ENCODE results near the gene ZNF879.

ZNF879 gene

GRCh38 chr5:179044765-179045164 is 21.2 kb downstream of the ZNF879 start:
- no peak for ATAC-seq
- no peak for TF ChIP-seq ZC3H10 (CRISPR knock-in tag; IDR thresholded peaks at IDR 0.05)
- no peak for TF ChIP-seq TOX (CRISPR knock-in tag; IDR thresholded peaks at IDR 0.05; ENCODE audit: borderline replicate concordance)
- TF ChIP-seq ZFP30 (CRISPR knock-in tag; IDR thresholded peaks at IDR 0.05) = no peak
- TF ChIP-seq, protein P1, sequence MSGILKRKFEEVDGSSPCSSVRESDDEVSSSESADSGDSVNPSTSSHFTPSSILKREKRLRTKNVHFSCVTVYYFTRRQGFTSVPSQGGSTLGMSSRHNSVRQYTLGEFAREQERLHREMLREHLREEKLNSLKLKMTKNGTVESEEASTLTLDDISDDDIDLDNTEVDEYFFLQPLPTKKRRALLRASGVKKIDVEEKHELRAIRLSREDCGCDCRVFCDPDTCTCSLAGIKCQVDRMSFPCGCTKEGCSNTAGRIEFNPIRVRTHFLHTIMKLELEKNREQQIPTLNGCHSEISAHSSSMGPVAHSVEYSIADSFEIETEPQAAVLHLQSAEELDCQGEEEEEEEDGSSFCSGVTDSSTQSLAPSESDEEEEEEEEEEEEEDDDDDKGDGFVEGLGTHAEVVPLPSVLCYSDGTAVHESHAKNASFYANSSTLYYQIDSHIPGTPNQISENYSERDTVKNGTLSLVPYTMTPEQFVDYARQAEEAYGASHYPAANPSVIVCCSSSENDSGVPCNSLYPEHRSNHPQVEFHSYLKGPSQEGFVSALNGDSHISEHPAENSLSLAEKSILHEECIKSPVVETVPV (CRISPR knock-in tag; IDR thresholded peaks at IDR 0.05) = no peak

DNA sequence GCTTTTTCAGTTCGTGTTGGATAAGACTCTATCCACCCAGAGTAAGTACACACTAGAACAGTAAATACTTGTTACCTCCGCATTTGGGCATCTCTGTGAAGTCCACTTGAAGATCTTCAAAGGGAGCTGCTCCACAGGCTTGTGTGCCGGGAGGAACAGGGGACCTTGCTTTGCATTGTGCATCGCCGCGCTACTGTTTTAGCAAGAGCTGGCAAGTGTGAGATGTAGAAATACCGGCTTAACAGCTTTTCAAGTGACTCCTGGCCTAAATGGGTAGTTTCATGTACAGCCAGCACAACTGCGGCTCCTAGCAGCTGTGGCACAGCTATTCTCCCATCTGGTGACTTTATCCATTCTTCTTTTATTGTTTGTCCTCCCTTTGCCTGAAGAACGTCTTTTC is 28.2 kb downstream of the ZNF879 start:
- TF ChIP-seq POU6F1 (CRISPR knock-in tag; IDR thresholded peaks at IDR 0.05; ENCODE audit: borderline replicate concordance, low read depth) = no peak
- no peak for TF ChIP-seq ZNF8 (CRISPR knock-in tag; IDR thresholded peaks at IDR 0.05)
- no peak for TF ChIP-seq BACH2 (CRISPR knock-in tag; IDR thresholded peaks at IDR 0.05; ENCODE audit: borderline replicate concordance)
- ATAC-seq = no peak

DNA sequence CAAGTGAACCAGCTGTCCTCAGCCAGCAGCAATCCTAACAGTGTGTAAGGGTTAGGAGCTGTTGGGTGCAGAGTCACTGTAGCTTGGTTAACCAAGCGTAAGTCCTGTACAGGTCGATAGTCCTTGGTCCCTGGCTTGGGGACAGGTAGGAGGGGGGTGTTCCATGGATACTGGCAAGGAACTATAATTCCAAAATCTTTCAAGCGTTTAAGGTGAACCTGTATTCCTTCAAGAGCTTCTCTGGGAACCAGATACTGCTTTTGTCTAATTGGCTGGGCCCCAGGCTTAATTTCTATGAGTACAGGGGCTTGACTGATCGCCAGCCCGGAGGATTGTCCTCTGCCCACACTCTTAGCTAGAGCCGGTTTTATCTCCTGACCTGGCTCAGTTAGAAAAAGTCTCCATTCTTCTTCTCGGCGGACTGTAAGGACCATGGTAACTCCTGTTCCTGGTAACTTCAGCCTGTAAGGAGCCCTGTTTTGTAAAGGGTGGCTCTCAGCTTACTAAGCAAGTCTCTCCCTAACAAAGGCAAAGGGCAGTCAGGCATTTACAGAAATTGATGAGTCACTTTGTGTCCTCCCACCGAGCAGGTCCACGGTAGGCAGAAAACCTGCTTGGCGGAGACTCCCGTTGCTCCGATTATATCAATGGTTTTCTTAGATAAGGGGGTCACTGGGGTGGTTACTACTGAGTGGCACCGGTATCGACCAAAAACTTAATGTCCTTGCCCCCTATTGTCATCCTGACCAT is 30.6 kb downstream of the ZNF879 start:
- ATAC-seq = no peak
- TF ChIP-seq PATZ1 (CRISPR knock-in tag; IDR thresholded peaks at IDR 0.05; ENCODE audit: borderline replicate concordance) (no peak), ZNF70 (CRISPR knock-in tag; IDR thresholded peaks at IDR 0.05) (no peak), RARB (CRISPR knock-in tag; IDR thresholded peaks at IDR 0.05) (no peak), TOX (CRISPR knock-in tag; IDR thresholded peaks at IDR 0.05; ENCODE audit: borderline replicate concordance) (no peak)

DNA sequence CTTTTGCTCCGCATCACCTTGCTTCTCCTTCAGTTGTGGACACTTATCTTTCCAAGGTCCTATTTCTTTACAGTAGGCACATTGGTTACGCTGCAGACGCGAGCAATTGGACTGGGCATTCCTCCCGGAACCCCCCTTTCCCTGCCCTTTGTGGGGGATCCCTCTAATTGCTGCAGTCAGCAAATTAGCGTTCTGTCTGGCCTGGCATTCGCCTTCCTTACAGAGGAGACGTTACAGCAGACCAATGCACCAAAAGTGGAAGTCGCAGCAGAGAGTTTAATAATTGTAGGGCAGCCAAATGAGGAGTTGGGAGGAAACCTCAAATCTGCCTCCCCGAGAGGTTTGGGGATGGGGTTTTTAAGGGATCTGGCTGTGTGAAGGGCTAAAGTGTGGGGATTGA is 31.3 kb downstream of the ZNF879 start:
- no peak for ATAC-seq
- no peak for TF ChIP-seq TSHZ2 (CRISPR knock-in tag; IDR thresholded peaks at IDR 0.05)

- ATAC-seq = no peak
- TF ChIP-seq ZFP30 (CRISPR knock-in tag; IDR thresholded peaks at IDR 0.05) = no peak
- TF ChIP-seq ZNF8 (CRISPR knock-in tag; IDR thresholded peaks at IDR 0.05) = no peak
- no peak for TF ChIP-seq ARNTL (CRISPR knock-in tag; IDR thresholded peaks at IDR 0.05; ENCODE audit: borderline replicate concordance, low read depth)
Measured at GRCh38 chr5:179055436-179055835, 31.8 kb downstream of the ZNF879 start.

- no peak for ATAC-seq
- TF ChIP-seq ZNF565 (CRISPR knock-in tag; conservative IDR thresholded peaks at IDR 0.05; ENCODE audit: low read depth) = no peak
- TF ChIP-seq ARNTL (CRISPR knock-in tag; IDR thresholded peaks at IDR 0.05; ENCODE audit: borderline replicate concordance, low read depth) = no peak
- no peak for TF ChIP-seq BACH2 (CRISPR knock-in tag; IDR thresholded peaks at IDR 0.05; ENCODE audit: borderline replicate concordance)
- TF ChIP-seq TOX (CRISPR knock-in tag; IDR thresholded peaks at IDR 0.05; ENCODE audit: borderline replicate concordance) = no peak
- TF ChIP-seq CSDC2 (CRISPR knock-in tag; IDR thresholded peaks at IDR 0.05) = no peak
- TF ChIP-seq TCF4 (CRISPR knock-in tag; IDR thresholded peaks at IDR 0.05; ENCODE audit: borderline replicate concordance) = no peak
- TF ChIP-seq RARB (CRISPR knock-in tag; IDR thresholded peaks at IDR 0.05) = no peak
Measured at GRCh38 chr5:179055841-179056240, 32.2 kb downstream of the ZNF879 start.
